ENCODE data around the gene SYN1. TPM values are rescaled to one million over a fixed set of nuclear protein-coding genes. Genes with fewer than 3 reads are reported as not detected.

The SYN1 gene
- total RNA-seq, 1 donor from 2014 or later = 13.9 TPM

- no peak for DNase-seq
- H3K4me1 ChIP-seq = no peaks in the 10 kb centered on the region
These were observed 6.6 kb downstream of the SYN1 start for GRCh38 chrX:47613082-47613481.

GRCh38 chrX:47612418-47612817, 7.2 kb downstream of the SYN1 start:
- H3K36me3 ChIP-seq = no peaks in the 10 kb centered on the region
- no peaks in the 10 kb centered on the region for H3K27me3 ChIP-seq (ENCODE audit: low read depth)
- no peaks in the 10 kb centered on the region for H3K9me3 ChIP-seq (replicated peaks)
- no peak overlapping the region for H3K27ac ChIP-seq (replicated peaks)
- intact Hi-C loops (cut with micrococcal nuclease) = no loop called here
- H3K4me1 ChIP-seq = no peaks in the 10 kb centered on the region
- no peak for TF ChIP-seq CTCF (IDR thresholded peaks at IDR 0.05; ENCODE audit: borderline replicate concordance)
- DNase-seq = no peak
- no peak overlapping the region for H3K4me3 ChIP-seq

More at GRCh38 chrX:47613082-47613481, 6.6 kb downstream of the SYN1 start:
- H3K9me3 ChIP-seq (replicated peaks) = no peaks in the 10 kb centered on the region
- H3K36me3 ChIP-seq = no peaks in the 10 kb centered on the region
- TF ChIP-seq CTCF (IDR thresholded peaks at IDR 0.05; ENCODE audit: borderline replicate concordance) = no peak
- H3K27ac ChIP-seq (replicated peaks) = no peak overlapping the region
- no peaks in the 10 kb centered on the region for H3K27me3 ChIP-seq (ENCODE audit: low read depth)
- no peak overlapping the region for H3K4me3 ChIP-seq
- intact Hi-C loops (cut with micrococcal nuclease) = no loop called here

GRCh38 chrX:47611926-47612325, 7.7 kb downstream of the SYN1 start:
- intact Hi-C loops (cut with micrococcal nuclease) = no loop called here
- Histone ChIP-seq H3K4me1 (no peaks in the 10 kb centered on the region), H3K27me3 (ENCODE audit: low read depth) (no peaks in the 10 kb centered on the region), H3K4me3 (no peak overlapping the region), H3K36me3 (no peaks in the 10 kb centered on the region), H3K9me3 (replicated peaks) (no peaks in the 10 kb centered on the region), H3K27ac (replicated peaks) (no peak overlapping the region)
- TF ChIP-seq CTCF (IDR thresholded peaks at IDR 0.05; ENCODE audit: borderline replicate concordance) = no peak
- no peak for DNase-seq

GRCh38 chrX:47611489-47611888, 8.2 kb downstream of the SYN1 start:
- no peak overlapping the region for H3K4me3 ChIP-seq
- H3K36me3 ChIP-seq = no peaks in the 10 kb centered on the region
- DNase-seq = no peak
- H3K9me3 ChIP-seq (replicated peaks) = no peaks in the 10 kb centered on the region
- intact Hi-C loops (cut with micrococcal nuclease) = no loop called here
- H3K4me1 ChIP-seq = no peaks in the 10 kb centered on the region
- H3K27me3 ChIP-seq (ENCODE audit: low read depth) = no peaks in the 10 kb centered on the region
- TF ChIP-seq CTCF (IDR thresholded peaks at IDR 0.05; ENCODE audit: borderline replicate concordance) = no peak
- H3K27ac ChIP-seq (replicated peaks) = no peak overlapping the region

- TF ChIP-seq CTCF (IDR thresholded peaks at IDR 0.05; ENCODE audit: borderline replicate concordance) = no peak
- no peaks in the 10 kb centered on the region for H3K4me1 ChIP-seq
- no peak for DNase-seq
- intact Hi-C loops (cut with micrococcal nuclease) = no loop called here
- no peaks in the 10 kb centered on the region for H3K27me3 ChIP-seq (ENCODE audit: low read depth)
- H3K36me3 ChIP-seq = no peaks in the 10 kb centered on the region
- H3K4me3 ChIP-seq = no peak overlapping the region
- H3K27ac ChIP-seq (replicated peaks) = no peak overlapping the region
- no peaks in the 10 kb centered on the region for H3K9me3 ChIP-seq (replicated peaks)
These were observed 9.1 kb downstream of the SYN1 start for GRCh38 chrX:47610511-47610910.
